ENCODE results near the gene TNFRSF6B.

The TNFRSF6B gene

DNA sequence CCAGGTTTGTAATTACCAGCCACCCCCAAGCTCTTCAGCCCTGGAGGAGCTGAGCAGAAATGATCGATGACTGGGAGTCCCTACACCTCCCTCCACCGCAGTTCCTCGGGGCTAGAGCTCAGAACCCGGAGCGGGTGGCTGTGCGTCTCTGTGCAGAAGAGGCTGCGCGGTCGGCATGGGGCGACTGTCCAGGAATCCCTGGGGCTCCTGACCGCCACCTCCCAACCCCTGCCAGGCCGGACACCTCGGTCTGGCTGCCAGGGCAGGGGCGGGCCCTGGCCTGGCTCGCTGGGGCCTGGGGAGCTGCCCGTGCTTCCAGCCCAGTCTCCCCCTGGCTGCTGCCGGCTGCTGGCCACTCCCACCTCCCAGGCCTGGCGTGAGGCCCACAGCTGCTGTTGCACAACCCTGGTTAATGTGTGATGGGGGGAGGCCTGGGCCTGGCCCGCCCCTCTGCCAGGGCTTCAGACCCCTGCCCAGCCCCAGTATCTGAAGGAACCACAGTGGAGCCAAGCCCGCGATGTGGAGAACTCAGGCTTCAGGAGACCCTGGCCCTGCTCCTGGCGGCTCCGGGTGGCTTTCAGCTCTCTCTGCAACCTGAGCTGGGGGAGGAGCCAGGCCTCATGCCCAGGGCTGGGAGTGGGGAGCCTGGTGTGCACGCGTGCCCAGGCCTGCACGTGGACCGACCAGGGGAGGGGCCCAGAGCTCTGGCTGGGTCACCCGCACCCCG is 44.3 kb downstream of the TNFRSF6B start:
- peak overlapping the region; percentile 59 for H3K9ac ChIP-seq (ENCODE audit: low read length)
- peak overlapping the region; percentile 50 for H3K4me3 ChIP-seq (ENCODE audit: insufficient read depth, low read length, poor library complexity, severe bottlenecking)
- H3K27ac ChIP-seq (ENCODE audit: low read depth, low read length) = peak overlapping the region; percentile 65
- H3K79me2 ChIP-seq (ENCODE audit: insufficient read depth, low read length) = no peaks in the 10 kb centered on the region
- H3K9me2 ChIP-seq (replicated peaks; ENCODE audit: insufficient read depth, low read length) = no peaks in the 10 kb centered on the region
- TF ChIP-seq, protein P1, sequence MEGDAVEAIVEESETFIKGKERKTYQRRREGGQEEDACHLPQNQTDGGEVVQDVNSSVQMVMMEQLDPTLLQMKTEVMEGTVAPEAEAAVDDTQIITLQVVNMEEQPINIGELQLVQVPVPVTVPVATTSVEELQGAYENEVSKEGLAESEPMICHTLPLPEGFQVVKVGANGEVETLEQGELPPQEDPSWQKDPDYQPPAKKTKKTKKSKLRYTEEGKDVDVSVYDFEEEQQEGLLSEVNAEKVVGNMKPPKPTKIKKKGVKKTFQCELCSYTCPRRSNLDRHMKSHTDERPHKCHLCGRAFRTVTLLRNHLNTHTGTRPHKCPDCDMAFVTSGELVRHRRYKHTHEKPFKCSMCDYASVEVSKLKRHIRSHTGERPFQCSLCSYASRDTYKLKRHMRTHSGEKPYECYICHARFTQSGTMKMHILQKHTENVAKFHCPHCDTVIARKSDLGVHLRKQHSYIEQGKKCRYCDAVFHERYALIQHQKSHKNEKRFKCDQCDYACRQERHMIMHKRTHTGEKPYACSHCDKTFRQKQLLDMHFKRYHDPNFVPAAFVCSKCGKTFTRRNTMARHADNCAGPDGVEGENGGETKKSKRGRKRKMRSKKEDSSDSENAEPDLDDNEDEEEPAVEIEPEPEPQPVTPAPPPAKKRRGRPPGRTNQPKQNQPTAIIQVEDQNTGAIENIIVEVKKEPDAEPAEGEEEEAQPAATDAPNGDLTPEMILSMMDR (IDR thresholded peaks at IDR 0.05; ENCODE audit: insufficient read depth, low read length, poor library complexity, severe bottlenecking) = no peak
- TF ChIP-seq EZH2phosphoT487 (conservative IDR thresholded peaks at IDR 0.05; ENCODE audit: low read length) = no peak
- no peaks in the 10 kb centered on the region for H4K20me1 ChIP-seq (ENCODE audit: low read depth, low read length)
- no peaks in the 10 kb centered on the region for H3K36me3 ChIP-seq (ENCODE audit: low read length)
- peaks cover 31% of the 10 kb centered on the region for H3F3A ChIP-seq (ENCODE audit: insufficient read depth)
- no peaks in the 10 kb centered on the region for H3K27me3 ChIP-seq (ENCODE audit: low read length)
- no peak overlapping the region for H2AFZ ChIP-seq (ENCODE audit: low read depth, low read length, severe bottlenecking)
- H3K9me3 ChIP-seq (ENCODE audit: insufficient read depth, low read length) = no peaks in the 10 kb centered on the region
- H3K4me2 ChIP-seq (ENCODE audit: low read depth, low read length, poor library complexity, severe bottlenecking) = peak overlapping the region; percentile 60

DNA sequence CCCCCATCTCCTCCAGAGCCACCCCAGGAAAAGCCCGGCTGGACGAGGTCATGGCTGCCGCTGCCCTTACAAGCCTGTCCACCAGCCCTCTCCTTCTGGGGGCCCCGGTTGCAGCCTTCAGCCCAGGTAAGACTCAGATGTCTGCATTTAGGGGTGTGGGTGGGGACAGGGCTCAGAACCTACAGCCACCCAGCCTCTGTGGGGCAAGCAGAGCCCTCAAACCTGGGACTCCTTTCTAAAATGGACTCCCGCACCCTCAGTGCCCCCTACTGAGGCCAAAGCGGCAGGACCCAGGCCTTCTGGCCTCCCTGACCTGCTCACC is 44.9 kb downstream of the TNFRSF6B start:
- no peaks in the 10 kb centered on the region for H3K9me2 ChIP-seq (replicated peaks; ENCODE audit: insufficient read depth, low read length)
- TF ChIP-seq, protein P1 (IDR thresholded peaks at IDR 0.05; ENCODE audit: insufficient read depth, low read length, poor library complexity, severe bottlenecking) = no peak
- no peaks in the 10 kb centered on the region for H3K36me3 ChIP-seq (ENCODE audit: low read length)
- H3K9me3 ChIP-seq (ENCODE audit: insufficient read depth, low read length) = no peaks in the 10 kb centered on the region
- no peak overlapping the region for H3K4me2 ChIP-seq (ENCODE audit: low read depth, low read length, poor library complexity, severe bottlenecking)
- no peaks in the 10 kb centered on the region for H3K79me2 ChIP-seq (ENCODE audit: insufficient read depth, low read length)
- H3K9ac ChIP-seq (ENCODE audit: low read length) = no peak overlapping the region
- H3K27me3 ChIP-seq (ENCODE audit: low read length) = no peaks in the 10 kb centered on the region
- no peaks in the 10 kb centered on the region for H4K20me1 ChIP-seq (ENCODE audit: low read depth, low read length)
- H3K4me3 ChIP-seq (ENCODE audit: insufficient read depth, low read length, poor library complexity, severe bottlenecking) = no peak overlapping the region
- no peak overlapping the region for H2AFZ ChIP-seq (ENCODE audit: low read depth, low read length, severe bottlenecking)
- peaks cover 26% of the 10 kb centered on the region for H3F3A ChIP-seq (ENCODE audit: insufficient read depth)
- no peak overlapping the region for H3K27ac ChIP-seq (ENCODE audit: low read depth, low read length)

DNA sequence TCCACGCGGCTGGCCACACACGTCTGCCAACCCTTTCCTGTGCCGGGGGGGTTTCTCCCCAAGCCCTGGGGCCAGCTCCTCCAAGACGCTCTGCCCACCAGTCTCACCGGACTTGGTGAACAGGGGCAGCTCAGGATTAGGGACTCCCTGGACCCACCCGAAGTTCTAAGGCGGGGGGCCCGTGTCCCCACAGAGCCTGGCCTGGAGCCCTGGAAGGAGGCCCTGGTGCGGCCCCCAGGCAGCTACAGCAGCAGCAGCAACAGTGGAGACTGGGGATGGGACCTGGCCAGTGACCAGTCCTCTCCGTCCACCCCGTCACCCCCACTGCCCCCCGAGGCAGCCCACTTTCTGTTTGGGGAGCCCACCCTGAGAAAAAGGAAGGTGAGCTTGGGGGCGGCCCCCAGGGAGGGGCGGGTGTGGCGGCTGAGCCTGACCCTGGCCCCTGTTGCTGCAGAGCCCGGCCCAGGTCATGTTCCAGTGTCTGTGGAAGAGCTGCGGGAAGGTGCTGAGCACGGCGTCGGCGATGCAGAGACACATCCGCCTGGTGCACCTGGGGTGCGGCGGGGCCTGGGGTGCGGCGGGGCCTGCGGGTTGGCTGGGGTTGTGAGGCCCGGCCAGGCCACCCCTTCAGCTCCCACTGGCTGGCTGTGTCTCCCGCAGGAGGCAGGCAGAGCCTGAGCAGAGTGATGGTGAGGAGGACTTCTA is 45.4 kb downstream of the TNFRSF6B start:
- no peak overlapping the region for H3K27ac ChIP-seq (ENCODE audit: low read depth, low read length)
- H3K27me3 ChIP-seq (ENCODE audit: low read length) = no peaks in the 10 kb centered on the region
- peaks cover 22% of the 10 kb centered on the region for H3F3A ChIP-seq (ENCODE audit: insufficient read depth)
- no peaks in the 10 kb centered on the region for H3K36me3 ChIP-seq (ENCODE audit: low read length)
- no peak for TF ChIP-seq EZH2phosphoT487 (conservative IDR thresholded peaks at IDR 0.05; ENCODE audit: low read length)
- TF ChIP-seq, protein P1 (IDR thresholded peaks at IDR 0.05; ENCODE audit: insufficient read depth, low read length, poor library complexity, severe bottlenecking) = no peak
- H3K4me2 ChIP-seq (ENCODE audit: low read depth, low read length, poor library complexity, severe bottlenecking) = no peak overlapping the region
- H3K9ac ChIP-seq (ENCODE audit: low read length) = no peak overlapping the region
- no peaks in the 10 kb centered on the region for H4K20me1 ChIP-seq (ENCODE audit: low read depth, low read length)
- no peak overlapping the region for H3K4me3 ChIP-seq (ENCODE audit: insufficient read depth, low read length, poor library complexity, severe bottlenecking)
- H2AFZ ChIP-seq (ENCODE audit: low read depth, low read length, severe bottlenecking) = no peak overlapping the region
- no peaks in the 10 kb centered on the region for H3K79me2 ChIP-seq (ENCODE audit: insufficient read depth, low read length)
- H3K9me2 ChIP-seq (replicated peaks; ENCODE audit: insufficient read depth, low read length) = no peaks in the 10 kb centered on the region
- H3K9me3 ChIP-seq (ENCODE audit: insufficient read depth, low read length) = no peaks in the 10 kb centered on the region

Data from SU-DHL-6 (cell line).